ENCODE measurements around the gene FGFR1OP2.
"Not testable (repeated sequence)": the region's sequence is repeated elsewhere in the genome, so short reads cannot be mapped to it uniquely, and the experiment has no call there.

Gene FGFR1OP2

GRCh38 chr12:26941215-26941594 is 2.9 kb downstream of the FGFR1OP2 start:
- DNase-seq (ENCODE audit: low read depth) = no peak

GRCh38 chr12:26948309-26948708 is 10.0 kb downstream of the FGFR1OP2 start:
- no peak for DNase-seq (ENCODE audit: low read depth)

GRCh38 chr12:26953447-26953846 is 15.2 kb downstream of the FGFR1OP2 start:
- DNase-seq (ENCODE audit: low read depth) = no peak

GRCh38 chr12:26954027-26954426 is 15.8 kb downstream of the FGFR1OP2 start:
- no peak for DNase-seq (ENCODE audit: low read depth)

GRCh38 chr12:26961391-26961790 is 23.1 kb downstream of the FGFR1OP2 start:
- DNase-seq (ENCODE audit: low read depth) = not testable (repeated sequence)

GRCh38 chr12:26961803-26962202 is 23.5 kb downstream of the FGFR1OP2 start:
- no peak for DNase-seq (ENCODE audit: low read depth)

GRCh38 chr12:26963413-26963812 is 25.1 kb downstream of the FGFR1OP2 start:
- DNase-seq (ENCODE audit: low read depth) = no peak

GRCh38 chr12:26966842-26967241 is 28.6 kb downstream of the FGFR1OP2 start:
- no peak for DNase-seq (ENCODE audit: low read depth)

- no peak for DNase-seq (ENCODE audit: low read depth)
Observed at GRCh38 chr12:26970136-26970535, 31.9 kb downstream of the FGFR1OP2 start.

- peak; percentile 13 for DNase-seq (ENCODE audit: low read depth)
Observed at GRCh38 chr12:26971963-26972362, 33.7 kb downstream of the FGFR1OP2 start.

- no peak for DNase-seq (ENCODE audit: low read depth)
Observed at GRCh38 chr12:26976687-26977086, 38.4 kb downstream of the FGFR1OP2 start.

- no peak for DNase-seq (ENCODE audit: low read depth)
Observed at GRCh38 chr12:26978801-26979200, 40.5 kb downstream of the FGFR1OP2 start.

GRCh38 chr12:26979733-26980132 is 41.5 kb downstream of the FGFR1OP2 start:
- no peak for DNase-seq (ENCODE audit: low read depth)

GRCh38 chr12:26982866-26983265 is 44.6 kb downstream of the FGFR1OP2 start:
- DNase-seq (ENCODE audit: low read depth) = no peak

GRCh38 chr12:26987634-26988424 is 49.6 kb downstream of the FGFR1OP2 start:
- no peak for DNase-seq (ENCODE audit: low read depth)

GRCh38 chr12:26988703-26989102 is 50.4 kb downstream of the FGFR1OP2 start:
- DNase-seq (ENCODE audit: low read depth) = no peak

- DNase-seq (ENCODE audit: low read depth) = no peak
Observed at GRCh38 chr12:26989873-26990272, 51.6 kb downstream of the FGFR1OP2 start.

- DNase-seq (ENCODE audit: low read depth) = no peak
Observed at GRCh38 chr12:26991826-26992225, 53.6 kb downstream of the FGFR1OP2 start.

- DNase-seq (ENCODE audit: low read depth) = no peak
Observed at GRCh38 chr12:26994109-26994508, 55.8 kb downstream of the FGFR1OP2 start.

GRCh38 chr12:26995706-26996105 is 57.4 kb downstream of the FGFR1OP2 start:
- DNase-seq (ENCODE audit: low read depth) = no peak

GRCh38 chr12:26997003-26997402 is 58.7 kb downstream of the FGFR1OP2 start:
- no peak for DNase-seq (ENCODE audit: low read depth)

- DNase-seq (ENCODE audit: low read depth) = no peak
Observed at GRCh38 chr12:27000961-27001360, 62.7 kb downstream of the FGFR1OP2 start.

GRCh38 chr12:27001663-27002062 is 63.4 kb downstream of the FGFR1OP2 start:
- no peak for DNase-seq (ENCODE audit: low read depth)

- DNase-seq (ENCODE audit: low read depth) = no peak
Observed at GRCh38 chr12:27002141-27002540, 63.9 kb downstream of the FGFR1OP2 start.

Measured in activated T-helper 1 cell treated with Interleukin-2 at 50 U/mL for 16 hours (primary cell).